GM18861 (cell line): ENCODE measurements around the gene CFAP74.

Source experiments
- ATAC-seq: cut with Tn5 transposase; IDR thresholded peaks from one replicate; pipeline ENCODE4 v1.9.1; 2021; ENCODE audit not compliant: unreplicated experiment

The CFAP74 gene

GRCh38 chr1:1972976-1973715, 30.4 kb downstream of the CFAP74 start:
- no peak for ATAC-seq

DNA sequence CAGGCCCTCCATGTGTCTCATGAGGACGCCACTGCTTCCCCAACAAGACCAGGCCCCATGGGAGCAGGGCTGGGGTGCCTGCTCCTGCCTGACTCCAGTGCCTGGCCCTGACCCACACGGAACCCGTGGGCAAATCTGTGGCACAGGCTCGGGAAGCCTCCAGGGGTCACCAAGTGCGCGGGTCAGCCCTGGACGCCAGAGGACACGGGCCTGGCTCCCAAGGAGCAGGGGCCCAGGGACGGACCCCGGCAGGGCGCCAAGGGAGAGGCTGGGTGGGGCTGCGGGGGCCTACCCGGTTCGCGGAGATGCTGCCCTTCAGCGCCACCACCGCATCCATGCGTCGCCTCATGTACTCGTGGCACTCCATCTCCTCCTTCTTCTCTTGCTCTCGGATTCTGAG, 31.9 kb downstream of the CFAP74 start:
- ATAC-seq: no peak

- ATAC-seq: no peak
Observed at GRCh38 chr1:1971017-1971416, 32.6 kb downstream of the CFAP74 start.

- ATAC-seq: no peak
Observed at GRCh38 chr1:1969953-1970716, 33.5 kb downstream of the CFAP74 start.

DNA sequence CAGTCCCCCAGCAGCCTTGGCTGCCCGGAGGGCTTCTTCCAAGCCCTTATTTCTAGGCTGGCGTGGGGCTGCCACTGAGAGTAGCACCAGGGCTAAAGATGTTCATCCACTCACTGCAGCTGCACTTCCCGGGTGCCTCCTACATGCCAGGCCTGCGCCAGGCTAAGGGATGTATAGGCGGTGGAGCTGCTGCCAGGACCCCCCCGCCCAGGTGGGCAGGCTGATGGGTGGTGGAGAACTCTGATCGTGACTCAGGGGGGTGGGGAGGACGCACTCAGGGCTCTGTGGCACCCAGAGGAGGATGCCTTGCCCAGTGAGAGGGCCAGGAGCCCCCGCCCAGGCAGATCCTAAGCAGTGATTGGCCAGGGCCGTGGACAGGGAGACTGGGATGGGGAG, 34.1 kb downstream of the CFAP74 start:
- no peak for ATAC-seq

GRCh38 chr1:1968767-1969504, 34.6 kb downstream of the CFAP74 start:
- no peak for ATAC-seq

DNA sequence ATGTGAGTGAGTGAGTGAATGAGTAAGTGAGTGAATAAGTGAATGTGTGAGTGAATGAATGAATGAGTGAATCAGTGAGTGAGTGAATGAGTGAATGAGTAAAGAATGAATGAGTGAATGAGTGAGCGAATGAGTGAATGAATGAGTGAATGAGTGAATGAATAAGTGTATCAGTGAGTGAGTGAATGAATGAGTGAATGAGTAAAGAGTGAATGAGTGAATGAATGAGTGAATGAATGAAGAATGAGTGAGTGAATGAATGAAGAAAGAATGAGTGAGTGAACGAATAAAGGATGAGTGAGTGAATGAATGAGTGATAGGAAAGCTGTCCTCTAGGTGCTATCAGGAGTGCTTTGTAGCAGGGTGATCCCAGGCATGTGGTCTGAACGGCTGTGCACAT, 35.7 kb downstream of the CFAP74 start:
- no peak for ATAC-seq

DNA sequence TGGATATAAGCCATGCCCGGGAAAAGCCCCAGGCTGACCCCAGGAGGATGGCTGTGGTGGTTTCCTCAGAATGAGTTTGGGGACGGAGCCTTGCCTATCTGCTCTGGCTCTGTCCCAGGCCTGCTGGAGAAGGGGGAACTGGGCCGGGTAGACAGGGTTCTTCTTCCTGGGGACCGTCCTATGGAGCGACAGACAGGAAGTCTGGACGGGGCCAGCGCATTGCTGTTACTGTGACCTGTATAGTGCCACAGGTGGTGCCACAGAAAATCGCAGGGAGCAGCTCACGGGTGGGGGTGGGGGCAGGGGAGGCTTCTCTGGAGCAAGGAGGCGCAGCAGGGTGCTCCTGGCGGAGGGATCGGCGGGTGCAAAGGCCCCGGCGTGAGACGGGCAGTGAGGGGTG, 36.4 kb downstream of the CFAP74 start:
- no peak for ATAC-seq

DNA sequence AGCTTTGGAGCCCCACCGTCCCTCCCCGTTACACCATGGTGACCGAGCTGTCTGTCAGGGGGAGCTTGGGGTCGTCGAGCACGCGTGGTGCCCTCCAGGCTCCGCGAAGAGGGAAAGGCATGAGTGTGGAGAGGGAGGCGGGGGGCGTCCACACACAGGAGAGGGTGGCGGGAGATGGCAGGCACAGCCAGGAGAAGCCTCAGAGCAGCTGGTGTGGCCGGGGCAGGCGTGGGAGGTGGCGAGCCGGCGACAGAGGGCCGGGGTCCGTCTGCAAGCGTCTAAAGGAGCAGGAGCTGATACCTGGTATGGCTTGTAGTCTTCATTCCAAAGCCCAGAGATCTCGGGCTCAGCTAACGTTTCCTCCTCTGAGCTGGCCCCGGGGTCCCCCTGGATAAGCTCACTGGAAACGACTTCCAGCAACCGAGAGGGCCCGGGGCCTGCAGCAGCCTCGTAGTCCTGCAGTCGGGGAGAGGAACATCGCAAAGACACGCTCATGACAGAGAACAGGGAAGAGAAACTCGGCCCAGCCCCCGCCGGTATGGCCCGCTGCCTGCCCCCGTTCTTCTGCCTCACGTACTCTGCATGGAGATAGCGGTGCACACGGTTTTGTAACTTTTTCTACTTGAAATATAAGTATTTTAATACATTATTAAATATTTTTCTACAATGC, 37.4 kb downstream of the CFAP74 start:
- ATAC-seq: no peak

GRCh38 chr1:1965546-1965945, 38.0 kb downstream of the CFAP74 start:
- no peak for ATAC-seq

- no peak for ATAC-seq
Observed at GRCh38 chr1:1964811-1965210, 38.8 kb downstream of the CFAP74 start.

DNA sequence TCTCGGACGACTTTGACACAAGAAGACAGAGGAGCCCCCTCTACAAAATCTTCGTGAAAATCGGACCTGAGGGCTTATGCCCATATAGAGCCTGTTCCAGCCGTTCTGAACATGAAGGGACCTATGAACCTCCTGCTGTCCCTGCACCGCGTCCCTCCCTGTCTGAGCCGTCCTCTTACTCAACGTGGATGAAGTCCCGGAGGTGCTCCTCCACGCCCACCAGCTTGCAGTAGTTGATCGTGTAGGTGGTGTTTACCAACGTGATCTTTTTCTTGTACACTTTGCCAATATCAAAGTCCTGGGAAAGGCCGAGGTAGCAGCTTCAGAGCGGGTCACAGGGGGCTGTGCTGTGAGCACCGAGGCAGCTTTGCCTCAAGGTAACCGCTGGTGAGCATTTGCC, 40.0 kb downstream of the CFAP74 start:
- no peak for ATAC-seq

- ATAC-seq: no peak
Observed at GRCh38 chr1:1962752-1963151, 40.8 kb downstream of the CFAP74 start.

DNA sequence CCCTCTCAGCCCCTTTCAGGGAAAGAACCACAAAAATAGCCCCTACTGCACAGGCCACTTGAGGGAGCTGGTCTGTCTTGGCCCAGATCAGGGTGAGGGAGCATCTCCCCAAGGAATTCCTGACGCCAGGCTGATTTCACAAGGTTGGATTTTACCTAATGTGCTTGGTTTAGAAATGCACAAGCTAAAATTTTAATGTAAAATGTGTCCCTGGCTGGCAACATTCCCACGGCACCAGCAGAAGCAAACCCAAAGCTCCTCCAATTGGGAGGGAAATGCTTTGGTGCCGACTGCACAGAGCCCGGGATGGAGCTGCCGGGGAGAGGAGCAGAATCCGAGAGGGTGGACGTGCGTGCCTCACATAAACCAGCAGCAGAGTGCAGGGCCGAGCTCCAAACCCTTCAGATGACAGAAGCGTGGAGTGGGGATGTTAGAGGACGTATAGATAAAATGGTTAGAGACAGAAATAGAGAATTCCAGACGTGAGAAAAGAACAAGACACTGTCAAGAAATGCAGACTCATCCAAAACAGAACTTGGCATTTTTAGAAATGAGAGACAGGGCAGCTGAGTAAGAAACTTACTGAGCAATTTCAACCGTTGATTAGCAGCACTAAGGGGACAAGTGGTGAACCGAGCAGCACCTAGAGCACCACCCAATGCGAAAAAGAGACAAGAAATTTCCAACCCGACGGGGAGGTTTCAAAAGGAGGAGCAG, 42.9 kb downstream of the CFAP74 start:
- ATAC-seq: no peak

- no peak for ATAC-seq
Observed at GRCh38 chr1:1959840-1960479, 43.6 kb downstream of the CFAP74 start.

DNA sequence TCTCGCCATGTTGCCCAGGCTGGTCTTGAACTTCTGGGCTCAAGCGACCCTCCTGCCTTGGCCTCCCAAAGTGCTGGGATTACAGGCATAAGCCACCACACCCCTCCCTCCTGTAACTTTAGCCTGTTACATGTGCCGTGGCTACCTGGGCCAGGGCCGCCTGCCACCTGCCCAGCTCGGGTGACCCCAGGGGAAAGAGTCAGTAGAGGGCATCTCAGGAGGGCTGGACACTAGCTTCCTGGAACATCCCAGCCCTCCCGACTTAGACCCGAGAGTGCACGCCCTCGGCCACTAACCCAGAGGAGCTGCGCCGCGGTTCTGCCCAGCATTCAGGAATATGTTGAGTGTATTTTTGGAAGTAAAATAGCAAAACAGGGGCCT, 44.1 kb downstream of the CFAP74 start:
- no peak for ATAC-seq

DNA sequence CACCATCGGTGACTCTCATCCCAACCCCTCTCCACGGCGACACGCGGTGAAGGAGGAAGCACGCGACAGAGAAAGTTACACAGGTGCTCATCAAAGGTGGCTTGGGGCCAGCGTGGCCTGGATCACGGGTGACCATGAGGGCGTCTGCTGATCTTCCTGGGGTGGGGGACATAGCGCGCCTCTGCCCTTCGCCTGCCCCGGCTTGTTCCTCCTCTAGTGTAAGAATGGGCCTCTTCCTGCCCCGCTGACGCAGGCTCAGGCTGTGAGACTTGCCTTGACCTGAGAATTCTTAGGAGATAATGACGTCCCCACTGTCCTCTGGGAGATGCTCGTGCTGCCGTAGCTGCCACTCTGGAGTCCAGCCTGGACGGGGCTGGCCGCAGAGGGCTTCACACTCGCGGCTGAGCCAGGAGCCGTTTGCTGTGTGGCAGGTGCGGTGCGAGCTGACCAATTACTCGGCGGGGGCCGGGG, 45.5 kb downstream of the CFAP74 start:
- no peak for ATAC-seq

- no peak for ATAC-seq
Observed at GRCh38 chr1:1957533-1957961, 46.0 kb downstream of the CFAP74 start.

- ATAC-seq: no peak
Observed at GRCh38 chr1:1956586-1957532, 46.7 kb downstream of the CFAP74 start.
